HFF-Myc (cell line): ENCODE data around the gene LRRC49.

Source experiments
- DNase-seq: peaks from one replicate; pipeline ENCODE4 v3.0.0-alpha.2; 2011; ENCODE audit warnings: low read depth; ENCODE audit errors: extremely low read depth
- H3K4me3 ChIP-seq: replicated peaks from 2 replicates; pipeline ENCODE4 v1.5.1; 2011; ENCODE audit warnings: low read depth, mild to moderate bottlenecking, control low read depth, low read length
- TF ChIP-seq, protein P1 (sequence below): IDR thresholded peaks from 2 replicates; pipeline ENCODE4 v1.5.1; 2012; ENCODE audit warnings: mild to moderate bottlenecking, low read depth, low read length, control low read depth; ENCODE audit errors: missing control alignments

LRRC49 gene

DNA sequence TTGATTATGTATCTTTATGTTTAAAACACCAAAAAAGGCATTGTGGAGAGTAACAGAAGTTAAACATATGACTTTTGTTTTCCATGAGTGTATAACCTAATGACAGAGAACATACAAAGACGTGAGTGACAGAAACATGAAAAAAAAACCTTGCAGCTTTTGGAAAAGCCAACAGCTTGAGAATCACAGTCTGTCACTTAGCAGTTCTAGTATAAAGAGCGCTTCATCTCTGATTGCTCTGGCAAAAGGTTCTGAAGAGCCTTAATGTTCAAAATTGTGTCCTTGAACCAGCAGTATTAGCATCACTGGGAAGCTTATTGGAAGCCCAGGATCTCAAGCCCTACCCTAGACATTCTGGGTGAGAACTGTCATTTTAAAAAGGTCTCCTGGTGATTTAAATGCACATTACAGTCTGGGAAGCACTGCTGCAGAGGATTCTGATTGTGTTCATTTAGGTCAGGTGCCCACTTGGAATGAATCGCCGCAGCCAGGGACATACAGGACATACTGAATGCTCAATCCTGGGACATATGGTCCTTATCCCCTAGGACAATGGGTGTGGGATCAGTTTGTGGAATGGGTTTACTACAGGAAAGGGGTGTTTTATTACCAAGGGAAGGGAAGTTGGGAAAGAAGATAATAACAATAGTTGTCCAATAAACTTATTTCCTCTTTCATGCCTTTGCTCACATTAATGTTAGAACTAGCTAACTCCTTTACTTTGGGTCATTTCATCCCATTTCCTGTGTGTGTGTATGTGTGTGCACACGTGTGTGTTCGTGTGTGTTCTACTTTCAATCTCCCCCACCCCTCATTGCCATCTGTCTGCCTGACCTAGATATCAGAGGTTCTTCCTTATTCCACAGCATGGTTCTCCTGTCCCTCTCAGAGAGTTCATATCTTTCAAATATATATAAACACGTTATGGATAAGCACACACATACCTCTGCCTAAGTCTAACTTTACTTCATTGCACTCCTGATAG lies 55.0 kb downstream of the LRRC49 start:
- DNase-seq: no peak
- no peak overlapping the region for H3K4me3 ChIP-seq
- TF ChIP-seq, protein P1, sequence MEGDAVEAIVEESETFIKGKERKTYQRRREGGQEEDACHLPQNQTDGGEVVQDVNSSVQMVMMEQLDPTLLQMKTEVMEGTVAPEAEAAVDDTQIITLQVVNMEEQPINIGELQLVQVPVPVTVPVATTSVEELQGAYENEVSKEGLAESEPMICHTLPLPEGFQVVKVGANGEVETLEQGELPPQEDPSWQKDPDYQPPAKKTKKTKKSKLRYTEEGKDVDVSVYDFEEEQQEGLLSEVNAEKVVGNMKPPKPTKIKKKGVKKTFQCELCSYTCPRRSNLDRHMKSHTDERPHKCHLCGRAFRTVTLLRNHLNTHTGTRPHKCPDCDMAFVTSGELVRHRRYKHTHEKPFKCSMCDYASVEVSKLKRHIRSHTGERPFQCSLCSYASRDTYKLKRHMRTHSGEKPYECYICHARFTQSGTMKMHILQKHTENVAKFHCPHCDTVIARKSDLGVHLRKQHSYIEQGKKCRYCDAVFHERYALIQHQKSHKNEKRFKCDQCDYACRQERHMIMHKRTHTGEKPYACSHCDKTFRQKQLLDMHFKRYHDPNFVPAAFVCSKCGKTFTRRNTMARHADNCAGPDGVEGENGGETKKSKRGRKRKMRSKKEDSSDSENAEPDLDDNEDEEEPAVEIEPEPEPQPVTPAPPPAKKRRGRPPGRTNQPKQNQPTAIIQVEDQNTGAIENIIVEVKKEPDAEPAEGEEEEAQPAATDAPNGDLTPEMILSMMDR: no peak

DNA sequence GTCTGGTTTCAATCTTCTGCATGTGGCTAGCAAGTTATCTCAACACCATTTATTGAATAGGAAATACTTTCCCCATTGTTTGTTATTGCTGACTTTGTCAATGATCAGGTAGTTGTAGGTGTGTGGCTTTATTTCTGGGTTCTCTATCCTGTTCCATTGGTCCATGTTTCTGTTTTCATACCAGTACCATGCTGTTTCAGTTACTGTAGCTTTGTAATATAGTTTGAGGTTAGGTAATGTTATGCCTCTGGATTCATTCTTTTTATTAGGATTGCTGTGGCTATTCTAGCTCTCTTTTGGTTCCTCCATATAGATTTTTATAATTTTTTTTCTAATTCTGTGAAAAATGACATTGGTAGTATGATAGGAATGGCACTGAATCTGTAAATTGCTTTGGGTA lies 58.3 kb downstream of the LRRC49 start:
- TF ChIP-seq, protein P1: no peak
- no peak overlapping the region for H3K4me3 ChIP-seq
- DNase-seq: no peak

DNA sequence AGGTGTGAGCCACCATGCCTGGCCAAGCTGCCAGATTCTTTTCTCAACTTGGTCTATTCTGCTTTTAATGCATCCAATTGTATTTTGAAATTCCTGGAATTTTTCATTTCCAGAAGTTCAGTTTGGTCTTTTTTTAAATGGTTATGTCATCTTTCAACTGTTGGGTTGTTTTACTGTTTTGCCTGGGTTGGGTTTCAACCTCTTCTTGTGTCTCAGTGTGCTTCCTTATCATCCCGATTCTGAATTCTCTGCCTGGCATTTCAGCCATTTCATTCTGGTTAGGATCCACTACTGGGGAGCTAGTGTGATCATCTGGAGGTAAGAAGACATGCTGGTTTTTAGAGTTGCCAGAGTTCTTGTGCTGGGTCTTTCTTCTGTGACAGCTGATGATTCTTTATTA lies 61.5 kb downstream of the LRRC49 start:
- TF ChIP-seq, protein P1: no peak
- DNase-seq: no peak
- H3K4me3 ChIP-seq: no peak overlapping the region

DNA sequence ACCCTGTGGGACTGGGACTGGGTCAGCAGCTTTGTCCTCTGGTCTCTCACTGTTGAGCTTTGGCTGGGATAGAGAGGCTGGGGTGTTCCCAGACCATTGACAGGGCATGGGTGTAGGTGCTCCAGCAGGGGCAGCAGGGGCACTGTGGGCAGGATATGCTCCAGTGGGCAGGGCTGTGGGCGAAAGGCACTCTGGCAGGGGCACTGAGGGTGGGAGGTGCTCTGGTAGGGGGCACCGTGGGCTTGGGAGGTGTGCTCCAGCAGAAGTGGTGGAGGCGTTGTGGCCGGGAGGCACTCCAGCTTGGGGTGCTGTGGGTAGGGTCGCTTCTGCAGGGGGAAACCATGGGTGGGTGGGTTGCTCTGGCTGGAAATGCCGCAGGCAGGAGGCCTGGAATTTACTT lies 62.1 kb downstream of the LRRC49 start:
- H3K4me3 ChIP-seq: no peak overlapping the region
- no peak for DNase-seq
- TF ChIP-seq, protein P1: no peak

- TF ChIP-seq, protein P1: no peak
- no peak overlapping the region for H3K4me3 ChIP-seq
- no peak for DNase-seq
Observed at GRCh38 chr15:70955151-70955550, 62.5 kb downstream of the LRRC49 start.

DNA sequence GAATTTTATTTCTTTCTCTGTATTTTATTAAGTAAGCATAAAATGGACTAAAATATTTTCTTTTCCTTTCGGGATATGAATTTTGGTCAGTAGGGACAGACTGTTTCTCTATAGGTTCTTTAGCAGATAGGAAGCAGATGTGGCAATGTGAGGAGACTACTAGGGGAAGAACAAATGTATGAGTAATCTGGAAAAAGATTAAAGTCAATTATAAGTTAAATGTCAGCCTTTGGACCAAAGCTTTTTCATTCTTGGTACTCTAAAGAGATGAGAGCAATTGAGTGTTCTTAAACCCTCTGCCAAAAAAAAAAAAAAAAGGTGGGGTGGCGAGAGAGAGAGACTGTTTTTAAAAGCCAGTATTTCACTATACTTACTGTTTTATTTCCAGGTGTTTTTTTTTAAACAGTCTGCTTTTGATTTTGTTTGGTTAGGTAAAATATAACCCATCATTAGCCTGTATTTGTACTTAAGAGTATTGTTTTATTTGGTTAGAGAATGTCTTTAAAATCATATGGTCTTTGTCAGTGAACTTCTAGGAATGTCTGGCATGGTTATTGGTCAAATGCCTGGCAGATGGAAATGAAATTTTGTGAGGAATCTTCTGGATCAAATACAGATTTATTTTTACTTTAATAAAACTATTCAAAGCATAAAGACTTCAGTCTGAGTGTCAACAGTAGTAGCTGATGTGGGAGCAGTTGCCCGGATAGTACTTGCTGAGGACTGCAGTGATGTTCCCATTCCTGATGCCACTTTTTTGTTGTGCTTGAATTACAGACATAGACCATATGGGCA lies 63.8 kb downstream of the LRRC49 start:
- no peak for DNase-seq

More for the DNA sequence above, 63.8 kb downstream of the LRRC49 start:
- TF ChIP-seq, protein P1: no peak
- H3K4me3 ChIP-seq: no peak overlapping the region
